ENCODE results near the gene TMEM223.

The TMEM223 gene

GRCh38 chr11:62804310-62805075 lies 12.7 kb upstream of the TMEM223 start:
- Histone ChIP-seq H3K36me3 (replicated peaks; ENCODE audit: low read depth, low read length) (peaks cover 40% of the 10 kb centered on the region), H3K4me1 (ENCODE audit: low read length) (peaks cover 35% of the 10 kb centered on the region), H3K4me3 (ENCODE audit: low read length) (peak overlapping the region; percentile 79), H3K4me2 (ENCODE audit: low read length) (peak overlapping the region; percentile 91), H3K9me3 (ENCODE audit: insufficient read depth, low read length) (no peaks in the 10 kb centered on the region), H3K9ac (ENCODE audit: low read length) (peak overlapping the region; percentile 89), H3K27ac (ENCODE audit: low read length) (peak overlapping the region; percentile 36), H3K79me2 (ENCODE audit: low read length) (peaks cover 29% of the 10 kb centered on the region), H4K20me1 (ENCODE audit: insufficient read depth, low read length) (peaks cover 12% of the 10 kb centered on the region), H3K27me3 (ENCODE audit: low read depth, low read length) (no peaks in the 10 kb centered on the region), H2AFZ (ENCODE audit: low read depth, low read length) (no peak overlapping the region)
- TF ChIP-seq EZH2phosphoT487 (IDR thresholded peaks at IDR 0.05; ENCODE audit: low read depth) (no peak), CTCF (IDR thresholded peaks at IDR 0.05; ENCODE audit: low read depth, low read length) (no peak)

- Histone ChIP-seq H3K4me3 (ENCODE audit: low read length) (no peak overlapping the region), H3K36me3 (replicated peaks; ENCODE audit: low read depth, low read length) (peaks cover 58% of the 10 kb centered on the region)
These were observed 9.3 kb upstream of the TMEM223 start for GRCh38 chr11:62801071-62801470.

GRCh38 chr11:62799486-62799885 lies 7.7 kb upstream of the TMEM223 start:
- Histone ChIP-seq H3K4me1 (ENCODE audit: low read length) (peaks cover 20% of the 10 kb centered on the region), H3K4me3 (ENCODE audit: low read length) (no peak overlapping the region), H3K9me3 (ENCODE audit: insufficient read depth, low read length) (no peaks in the 10 kb centered on the region), H3K79me2 (ENCODE audit: low read length) (peaks cover 18% of the 10 kb centered on the region), H3K4me2 (ENCODE audit: low read length) (no peak overlapping the region), H2AFZ (ENCODE audit: low read depth, low read length) (no peak overlapping the region), H3K9ac (ENCODE audit: low read length) (no peak overlapping the region), H3K27me3 (ENCODE audit: low read depth, low read length) (no peaks in the 10 kb centered on the region), H3K36me3 (replicated peaks; ENCODE audit: low read depth, low read length) (peaks cover 71% of the 10 kb centered on the region), H4K20me1 (ENCODE audit: insufficient read depth, low read length) (peaks cover 9% of the 10 kb centered on the region), H3K27ac (ENCODE audit: low read length) (no peak overlapping the region)
- TF ChIP-seq EZH2phosphoT487 (IDR thresholded peaks at IDR 0.05; ENCODE audit: low read depth) (no peak), CTCF (IDR thresholded peaks at IDR 0.05; ENCODE audit: low read depth, low read length) (no peak)

More at GRCh38 chr11:62801071-62801470, 9.3 kb upstream of the TMEM223 start:
- Histone ChIP-seq H3K4me2 (ENCODE audit: low read length) (no peak overlapping the region), H3K27ac (ENCODE audit: low read length) (no peak overlapping the region), H3K79me2 (ENCODE audit: low read length) (peaks cover 26% of the 10 kb centered on the region), H3K9ac (ENCODE audit: low read length) (no peak overlapping the region), H3K9me3 (ENCODE audit: insufficient read depth, low read length) (no peaks in the 10 kb centered on the region), H4K20me1 (ENCODE audit: insufficient read depth, low read length) (peaks cover 12% of the 10 kb centered on the region), H3K4me1 (ENCODE audit: low read length) (peaks cover 21% of the 10 kb centered on the region), H2AFZ (ENCODE audit: low read depth, low read length) (no peak overlapping the region), H3K27me3 (ENCODE audit: low read depth, low read length) (no peaks in the 10 kb centered on the region)
- TF ChIP-seq CTCF (IDR thresholded peaks at IDR 0.05; ENCODE audit: low read depth, low read length) (no peak), EZH2phosphoT487 (IDR thresholded peaks at IDR 0.05; ENCODE audit: low read depth) (no peak)

- H3K36me3 ChIP-seq (replicated peaks; ENCODE audit: low read depth, low read length) = peaks cover 69% of the 10 kb centered on the region
These were observed 4.5 kb upstream of the TMEM223 start for GRCh38 chr11:62796281-62796680.

More at GRCh38 chr11:62796281-62796680, 4.5 kb upstream of the TMEM223 start:
- H2AFZ ChIP-seq (ENCODE audit: low read depth, low read length) = no peak overlapping the region
- no peak overlapping the region for H3K4me3 ChIP-seq (ENCODE audit: low read length)
- H3K4me1 ChIP-seq (ENCODE audit: low read length) = peaks cover 8% of the 10 kb centered on the region
- H3K9ac ChIP-seq (ENCODE audit: low read length) = no peak overlapping the region
- H3K79me2 ChIP-seq (ENCODE audit: low read length) = peaks cover 6% of the 10 kb centered on the region
- H3K4me2 ChIP-seq (ENCODE audit: low read length) = no peak overlapping the region
- no peaks in the 10 kb centered on the region for H3K27me3 ChIP-seq (ENCODE audit: low read depth, low read length)
- H4K20me1 ChIP-seq (ENCODE audit: insufficient read depth, low read length) = no peaks in the 10 kb centered on the region; the same call in 1 of the 2 replicates
- TF ChIP-seq EZH2phosphoT487 (IDR thresholded peaks at IDR 0.05; ENCODE audit: low read depth) (no peak), CTCF (IDR thresholded peaks at IDR 0.05; ENCODE audit: low read depth, low read length) (no peak)
- no peaks in the 10 kb centered on the region for H3K9me3 ChIP-seq (ENCODE audit: insufficient read depth, low read length)
- H3K27ac ChIP-seq (ENCODE audit: low read length) = no peak overlapping the region
